ENCODE measurements around the gene NDUFV1.
"Not testable (repeated sequence)": the region's sequence is repeated elsewhere in the genome, so short reads cannot be mapped to it uniquely, and the experiment has no call there.

DNA sequence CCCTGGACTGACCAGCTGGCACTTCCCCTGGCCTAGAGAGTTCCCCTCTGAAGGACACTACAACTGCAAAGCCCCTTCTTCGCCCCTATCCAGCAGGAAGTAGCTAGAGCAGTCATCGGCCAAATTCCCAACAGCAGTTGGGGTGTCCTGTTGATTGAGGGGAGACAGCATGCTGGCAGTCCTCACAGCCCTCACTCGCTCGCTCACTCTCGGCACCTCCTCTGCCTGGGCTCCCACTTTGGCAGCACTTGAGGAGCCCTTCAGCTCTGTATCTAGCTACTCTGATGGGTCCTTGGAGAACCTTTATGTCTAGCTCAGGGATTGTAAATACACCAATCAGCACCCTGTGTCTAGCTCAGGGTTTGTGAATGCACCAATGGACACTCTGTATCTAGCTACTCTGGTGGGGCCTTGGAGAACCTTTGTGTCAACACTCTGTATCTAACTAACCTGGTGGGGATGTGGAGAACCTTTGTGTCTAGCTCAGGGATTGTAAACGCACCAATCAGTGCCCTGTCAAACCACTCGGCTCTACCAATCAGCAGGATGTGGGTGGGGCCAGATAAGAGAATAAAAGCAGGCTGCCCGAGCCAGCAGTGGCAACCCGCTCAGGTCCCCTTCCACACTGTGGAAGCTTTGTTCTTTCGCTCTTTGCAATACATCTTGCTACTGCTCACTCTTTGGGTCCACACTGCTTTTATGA lies 19.5 kb downstream of the NDUFV1 start:
- TF ChIP-seq, protein P1, sequence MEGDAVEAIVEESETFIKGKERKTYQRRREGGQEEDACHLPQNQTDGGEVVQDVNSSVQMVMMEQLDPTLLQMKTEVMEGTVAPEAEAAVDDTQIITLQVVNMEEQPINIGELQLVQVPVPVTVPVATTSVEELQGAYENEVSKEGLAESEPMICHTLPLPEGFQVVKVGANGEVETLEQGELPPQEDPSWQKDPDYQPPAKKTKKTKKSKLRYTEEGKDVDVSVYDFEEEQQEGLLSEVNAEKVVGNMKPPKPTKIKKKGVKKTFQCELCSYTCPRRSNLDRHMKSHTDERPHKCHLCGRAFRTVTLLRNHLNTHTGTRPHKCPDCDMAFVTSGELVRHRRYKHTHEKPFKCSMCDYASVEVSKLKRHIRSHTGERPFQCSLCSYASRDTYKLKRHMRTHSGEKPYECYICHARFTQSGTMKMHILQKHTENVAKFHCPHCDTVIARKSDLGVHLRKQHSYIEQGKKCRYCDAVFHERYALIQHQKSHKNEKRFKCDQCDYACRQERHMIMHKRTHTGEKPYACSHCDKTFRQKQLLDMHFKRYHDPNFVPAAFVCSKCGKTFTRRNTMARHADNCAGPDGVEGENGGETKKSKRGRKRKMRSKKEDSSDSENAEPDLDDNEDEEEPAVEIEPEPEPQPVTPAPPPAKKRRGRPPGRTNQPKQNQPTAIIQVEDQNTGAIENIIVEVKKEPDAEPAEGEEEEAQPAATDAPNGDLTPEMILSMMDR (IDR thresholded peaks at IDR 0.05 in 2 of 3, conservative IDR thresholded peaks at IDR 0.05 in 1 of 3; ENCODE audit: borderline replicate concordance in 1 of 3, insufficient read depth in 1 of 3, low read depth in 2 of 3, low read length in 2 of 3), result not testable (repeated sequence)
- TF ChIP-seq TCF7L2 (IDR thresholded peaks at IDR 0.05; ENCODE audit: borderline replicate concordance, extremely low read depth, insufficient read depth, insufficient read length); POLR2AphosphoS5 (IDR thresholded peaks at IDR 0.05; ENCODE audit: low read depth, low read length): not testable (repeated sequence)

Data from HCT116 (cell line).